Vagina (tissue), 2 donors: Measurements from ENCODE around the gene ESRRG.

Experiments
- CTCF ChIP-seq, 3 experiments: fragments of 450-650 bp in 2 of 3; fragments of 200-600 bp in 1 of 3; sonication (generic) in 1 of 3; IDR thresholded peaks; one replicate each; pipeline ENCODE4 v1.5.1; 2017 to 2019; ENCODE audit warnings: antibody characterized with exemption in 3 of 3, mild to moderate bottlenecking in 2 of 3, moderate library complexity in 2 of 3
- POLR2A ChIP-seq, 2 donors: fragments of 450-650 bp; IDR thresholded peaks; one replicate each; pipeline ENCODE4 v1.6.1; 2017; ENCODE audit warnings: antibody characterized with exemption in 2 of 2, mild to moderate bottlenecking in 2 of 2, moderate library complexity in 2 of 2
- POLR2AphosphoS5 ChIP-seq, 2 donors: sonication (generic); formaldehyde crosslinking; IDR thresholded peaks; one replicate each; pipeline ENCODE4 v1.9.0; 2017; ENCODE audit warnings: antibody characterized with exemption in 2 of 2, mild to moderate bottlenecking in 2 of 2, low read depth in 1 of 2; ENCODE audit not compliant: insufficient read depth in 1 of 2

- TF ChIP-seq CTCF (IDR thresholded peaks at IDR 0.05) = no peak
- TF ChIP-seq POLR2A (IDR thresholded peaks at IDR 0.05) = no peak
- no peak for TF ChIP-seq POLR2AphosphoS5 (IDR thresholded peaks at IDR 0.05; ENCODE audit: insufficient read depth in 1 of 2, low read depth in 1 of 2)
Observed at GRCh38 chr1:216500273-216500967, 222.8 kb downstream of the ESRRG start.
